Activated CD4-positive, alpha-beta T cell treated with anti-CD3 and anti-CD28 coated beads, Interleukin-2, amount 50 U/mL, for 48 hours (primary cell): ENCODE measurements around the gene TAF8.

Source experiments
- DNase-seq, 2 experiments: peaks; one replicate each; pipeline ENCODE4 v3.0.0-alpha.2; 2020

Gene TAF8

GRCh38 chr6:42059743-42060142 lies 9.4 kb downstream of the TAF8 start:
- no peak for DNase-seq

- no peak for DNase-seq
These were observed 15.9 kb downstream of the TAF8 start for GRCh38 chr6:42066156-42066675.

- DNase-seq = no peak
These were observed 17.8 kb downstream of the TAF8 start for GRCh38 chr6:42068173-42068572.

- DNase-seq = no peak
These were observed 18.7 kb downstream of the TAF8 start for GRCh38 chr6:42068872-42069522.

GRCh38 chr6:42071881-42072583 lies 21.7 kb downstream of the TAF8 start:
- DNase-seq = no peak

GRCh38 chr6:42073287-42073686 lies 23.0 kb downstream of the TAF8 start:
- DNase-seq = no peak

- peak; percentile 74 to 79 for DNase-seq
These were observed 25.0 kb downstream of the TAF8 start for GRCh38 chr6:42075159-42075838.

- DNase-seq = no peak
These were observed 28.1 kb downstream of the TAF8 start for GRCh38 chr6:42078386-42078785.

GRCh38 chr6:42079941-42080464 lies 29.7 kb downstream of the TAF8 start:
- no peak for DNase-seq

GRCh38 chr6:42083530-42083929 lies 33.2 kb downstream of the TAF8 start:
- no peak for DNase-seq

GRCh38 chr6:42084889-42085288 lies 34.6 kb downstream of the TAF8 start:
- DNase-seq = no peak

GRCh38 chr6:42086046-42087035 lies 36.0 kb downstream of the TAF8 start:
- no peak for DNase-seq

GRCh38 chr6:42088101-42088591 lies 37.8 kb downstream of the TAF8 start:
- no peak for DNase-seq

GRCh38 chr6:42090819-42091717 lies 40.7 kb downstream of the TAF8 start:
- no peak for DNase-seq

GRCh38 chr6:42091718-42092023 lies 41.3 kb downstream of the TAF8 start:
- no peak for DNase-seq

- DNase-seq = no peak
These were observed 43.4 kb downstream of the TAF8 start for GRCh38 chr6:42093582-42094329.

GRCh38 chr6:42095094-42095493 lies 44.8 kb downstream of the TAF8 start:
- no peak for DNase-seq

- no peak for DNase-seq
These were observed 45.6 kb downstream of the TAF8 start for GRCh38 chr6:42095776-42096541.

- peak; percentile 40 to 59 for DNase-seq
These were observed 49.2 kb downstream of the TAF8 start for GRCh38 chr6:42099340-42100028.
